GM18505 (cell line): Measurements from ENCODE around the gene TF.

Experiments
- ATAC-seq: cut with Tn5 transposase; IDR thresholded peaks from one replicate; pipeline ENCODE4 v1.9.1; 2021; ENCODE audit not compliant: unreplicated experiment
- POLR2A ChIP-seq: IDR thresholded peaks from 4 replicates; pipeline ENCODE4 v1.6.1; 2011; ENCODE audit warnings: borderline replicate concordance; ENCODE audit not compliant: insufficient read depth, insufficient read length; ENCODE audit errors: extremely low read depth

The TF gene

GRCh38 chr3:133792171-133792763 is 46.1 kb downstream of the TF start:
- ATAC-seq, result no peak
- no peak for TF ChIP-seq POLR2A

GRCh38 chr3:133797396-133798105 is 51.4 kb downstream of the TF start:
- TF ChIP-seq POLR2A, result no peak
- no peak for ATAC-seq

GRCh38 chr3:133799794-133800585 is 53.8 kb downstream of the TF start:
- TF ChIP-seq POLR2A, result no peak
- no peak for ATAC-seq

- no peak for ATAC-seq
- TF ChIP-seq POLR2A, result no peak
Observed at GRCh38 chr3:133803469-133803868, 57.3 kb downstream of the TF start.

GRCh38 chr3:133804896-133805295 is 58.7 kb downstream of the TF start:
- ATAC-seq, result no peak
- TF ChIP-seq POLR2A, result no peak

GRCh38 chr3:133805384-133805701 is 59.1 kb downstream of the TF start:
- ATAC-seq, result no peak
- no peak for TF ChIP-seq POLR2A

GRCh38 chr3:133805702-133806475 is 59.7 kb downstream of the TF start, which contains the start of gene SRPRB:
Gene SRPRB (plus strand): TSS chr3:133805815. CDS start chr3:133805849, 34 bp downstream.
- peak; percentile 97 for ATAC-seq
- TF ChIP-seq POLR2A, result peak; percentile 92

GRCh38 chr3:133812872-133813271 is 66.7 kb downstream of the TF start:
- TF ChIP-seq POLR2A, result no peak
- no peak for ATAC-seq

GRCh38 chr3:133815386-133815785 is 69.2 kb downstream of the TF start:
- no peak for TF ChIP-seq POLR2A
- ATAC-seq, result no peak

GRCh38 chr3:133820129-133820528 is 73.9 kb downstream of the TF start:
- no peak for TF ChIP-seq POLR2A
- ATAC-seq, result no peak

GRCh38 chr3:133820889-133821675 is 74.9 kb downstream of the TF start:
- ATAC-seq, result no peak
- no peak for TF ChIP-seq POLR2A
